ENCODE results near the gene ZDHHC12. TPM values are rescaled to one million over a fixed set of nuclear protein-coding genes. Genes with fewer than 3 reads are reported as not detected.
"Not testable (repeated sequence)": the region's sequence is repeated elsewhere in the genome, so short reads cannot be mapped to it uniquely, and the experiment has no call there.

ZDHHC12 gene
- total and polyA plus RNA-seq, 12 donors: 1.6 to 97.4 (median 29.0) TPM

- DNase-seq: peak; percentile 78 to 91 (median 88)
- no peaks in the 10 kb centered on the region for H3K27me3 ChIP-seq
- TF ChIP-seq, protein P1, sequence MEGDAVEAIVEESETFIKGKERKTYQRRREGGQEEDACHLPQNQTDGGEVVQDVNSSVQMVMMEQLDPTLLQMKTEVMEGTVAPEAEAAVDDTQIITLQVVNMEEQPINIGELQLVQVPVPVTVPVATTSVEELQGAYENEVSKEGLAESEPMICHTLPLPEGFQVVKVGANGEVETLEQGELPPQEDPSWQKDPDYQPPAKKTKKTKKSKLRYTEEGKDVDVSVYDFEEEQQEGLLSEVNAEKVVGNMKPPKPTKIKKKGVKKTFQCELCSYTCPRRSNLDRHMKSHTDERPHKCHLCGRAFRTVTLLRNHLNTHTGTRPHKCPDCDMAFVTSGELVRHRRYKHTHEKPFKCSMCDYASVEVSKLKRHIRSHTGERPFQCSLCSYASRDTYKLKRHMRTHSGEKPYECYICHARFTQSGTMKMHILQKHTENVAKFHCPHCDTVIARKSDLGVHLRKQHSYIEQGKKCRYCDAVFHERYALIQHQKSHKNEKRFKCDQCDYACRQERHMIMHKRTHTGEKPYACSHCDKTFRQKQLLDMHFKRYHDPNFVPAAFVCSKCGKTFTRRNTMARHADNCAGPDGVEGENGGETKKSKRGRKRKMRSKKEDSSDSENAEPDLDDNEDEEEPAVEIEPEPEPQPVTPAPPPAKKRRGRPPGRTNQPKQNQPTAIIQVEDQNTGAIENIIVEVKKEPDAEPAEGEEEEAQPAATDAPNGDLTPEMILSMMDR (IDR thresholded peaks at IDR 0.05): peak; percentile 63 to 86 (median 80)
- no peak for TF ChIP-seq POLR2A (IDR thresholded peaks at IDR 0.05)
- peak within 1 kb of the TSS in 3 of 4 donors; percentile 37 to 73 (median 52) for H3K4me3 ChIP-seq
- no peaks in the 10 kb centered on the region for H3K36me3 ChIP-seq (replicated peaks in 1 of 2)
- peak within 1 kb of the TSS in 3 of 5 donors; percentile 13 to 49 (median 49) for H3K27ac ChIP-seq
- intact Hi-C loops (cut with DNase I): no loop called here
- 0 to 2% (median 1%) methylated on average over 11 to 65 of the region's 65 CpGs for WGBS, 4 donors
- H3K4me1 ChIP-seq (replicated peaks in 1 of 2): peaks cover 0 to 6% of the 10 kb centered on the region in 2 donors
- no peaks in the 10 kb centered on the region for H3K9me3 ChIP-seq (replicated peaks in 1 of 3)
Observed at GRCh38 chr9:128702445-128702948, 21.4 kb downstream of the ZDHHC12 start, which contains the start of gene PKN3. TSS of gene PKN3 (plus strand) at chr9:128702503. CDS start at chr9:128702916, 413 bp downstream.

DNA sequence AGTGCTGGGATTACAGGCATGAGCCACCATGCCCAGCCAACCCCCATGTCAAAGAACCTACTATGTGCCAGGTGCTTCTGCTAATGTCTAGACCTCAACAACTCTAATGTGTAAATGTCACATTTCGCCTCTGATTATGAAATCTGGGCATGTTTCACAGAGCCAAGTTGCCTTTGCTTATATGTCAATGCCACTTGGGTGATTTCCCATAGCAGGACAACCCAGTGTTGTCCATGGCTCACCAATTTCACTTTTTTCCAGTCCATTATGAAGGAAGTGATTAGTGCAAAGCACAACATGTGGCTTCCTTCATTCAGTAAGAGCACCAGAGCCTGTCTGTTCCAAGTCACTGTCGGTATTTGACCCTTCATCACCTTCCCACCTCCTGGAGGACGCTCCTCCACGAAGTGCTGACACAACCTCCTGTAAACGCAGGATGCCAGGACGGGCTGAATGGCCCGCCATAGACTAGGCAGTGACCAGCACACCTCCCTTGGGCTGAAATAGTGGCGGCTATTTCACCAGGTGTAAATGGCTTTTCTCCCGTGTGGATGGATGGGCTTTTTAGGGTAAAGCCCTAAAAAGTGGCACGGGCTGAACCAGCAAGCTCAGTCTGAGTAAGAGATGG is 22.6 kb downstream of the ZDHHC12 start:
- intact Hi-C loops (cut with DNase I): no loop called here

GRCh38 chr9:128699096-128699795 is 24.7 kb downstream of the ZDHHC12 start:
- 90 to 93% (median 93%) methylated on average over 27 to 30 of the region's 30 CpGs for WGBS, 4 donors
- DNase-seq; intact Hi-C loops (cut with DNase I): not testable (repeated sequence)

More for the DNA sequence above, 22.6 kb downstream of the ZDHHC12 start:
- peak in 1 of 7 donors; percentile 11 for DNase-seq
- H3K27ac ChIP-seq: no peak overlapping the region
- H3K9me3 ChIP-seq (replicated peaks in 1 of 3): no peaks in the 10 kb centered on the region
- H3K4me1 ChIP-seq (replicated peaks in 1 of 2): peaks cover 0 to 6% of the 10 kb centered on the region in 2 donors
- no peak overlapping the region for H3K4me3 ChIP-seq
- TF ChIP-seq, protein P1 (IDR thresholded peaks at IDR 0.05): no peak
- no peak for TF ChIP-seq POLR2A (IDR thresholded peaks at IDR 0.05)
- peaks cover 0 to 7% of the 10 kb centered on the region in 2 donors for H3K36me3 ChIP-seq (replicated peaks in 1 of 2)
- no peaks in the 10 kb centered on the region for H3K27me3 ChIP-seq
- WGBS, 4 donors: 56 to 66% (median 61%) methylated on average over 10 of the region's 10 CpGs

GRCh38 chr9:128696923-128697707 is 26.8 kb downstream of the ZDHHC12 start:
- no peak overlapping the region for H3K27ac ChIP-seq
- H3K9me3 ChIP-seq (replicated peaks in 1 of 3): no peaks in the 10 kb centered on the region
- no peak for DNase-seq
- no peak overlapping the region for H3K4me3 ChIP-seq
- TF ChIP-seq POLR2A (IDR thresholded peaks at IDR 0.05): no peak
- TF ChIP-seq, protein P1 (IDR thresholded peaks at IDR 0.05): no peak
- H3K36me3 ChIP-seq (replicated peaks in 1 of 2): peaks cover 0 to 43% of the 10 kb centered on the region in 2 donors
- intact Hi-C loops (cut with DNase I): no loop called here
- WGBS, 4 donors: 73 to 82% (median 77%) methylated on average over 8 of the region's 8 CpGs
- H3K27me3 ChIP-seq: no peaks in the 10 kb centered on the region
- no peaks in the 10 kb centered on the region for H3K4me1 ChIP-seq (replicated peaks in 1 of 2)

More at GRCh38 chr9:128699096-128699795, 24.7 kb downstream of the ZDHHC12 start:
- not testable (repeated sequence) for H3K27ac ChIP-seq; H3K27me3 ChIP-seq; H3K4me3 ChIP-seq; H3K4me1 ChIP-seq (replicated peaks in 1 of 2); H3K9me3 ChIP-seq (replicated peaks in 1 of 3)
- H3K36me3 ChIP-seq (replicated peaks in 1 of 2): peaks cover 0 to 21% of the 10 kb centered on the region in 2 donors

All from adrenal gland (tissue), 12 donors.